SH-SY5Y (cell line): ENCODE measurements around the gene PCNT.

Source experiments
- GATA2 ChIP-seq: IDR thresholded peaks from 2 replicates; pipeline ENCODE4 v1.6.1; 2011; ENCODE audit warnings: mild to moderate bottlenecking, low read depth, low read length
- GATA3 ChIP-seq: IDR thresholded peaks from 2 replicates; pipeline ENCODE4 v1.6.1; 2011; ENCODE audit warnings: low read depth, mild to moderate bottlenecking, low read length, moderate library complexity

GRCh38 chr21:46295177-46295770 is 28.7 kb upstream of the PCNT start:
- no peak for TF ChIP-seq GATA2
- no peak for TF ChIP-seq GATA3
